CD4-positive, alpha-beta T cell treated with Interleukin-6 at 100 ng/mL for 8 hours (primary cell): ENCODE measurements around the gene CCBE1.

ENCODE experiments used
- DNase-seq: peaks from one replicate; pipeline ENCODE4 v3.0.0-alpha.2; 2020; ENCODE audit warnings: mixed read lengths, low spot score

The CCBE1 gene

GRCh38 chr18:59619816-59620215 is 77.4 kb downstream of the CCBE1 start:
- no peak for DNase-seq

GRCh38 chr18:59617468-59617932 is 79.7 kb downstream of the CCBE1 start:
- DNase-seq = no peak

- DNase-seq = no peak
Measured at GRCh38 chr18:59616501-59616900, 80.7 kb downstream of the CCBE1 start.

GRCh38 chr18:59613903-59614302 is 83.3 kb downstream of the CCBE1 start:
- no peak for DNase-seq

- DNase-seq = no peak
Measured at GRCh38 chr18:59612381-59612780, 84.8 kb downstream of the CCBE1 start.

GRCh38 chr18:59610546-59611140 is 86.6 kb downstream of the CCBE1 start:
- no peak for DNase-seq

- no peak for DNase-seq
Measured at GRCh38 chr18:59609654-59610053, 87.6 kb downstream of the CCBE1 start.

- DNase-seq = no peak
Measured at GRCh38 chr18:59607471-59607870, 89.8 kb downstream of the CCBE1 start.

- no peak for DNase-seq
Measured at GRCh38 chr18:59607078-59607379, 90.2 kb downstream of the CCBE1 start.

GRCh38 chr18:59606193-59607077 is 90.8 kb downstream of the CCBE1 start:
- DNase-seq = no peak

- DNase-seq = no peak
Measured at GRCh38 chr18:59605633-59606192, 91.5 kb downstream of the CCBE1 start.

GRCh38 chr18:59604877-59605276 is 92.3 kb downstream of the CCBE1 start:
- DNase-seq = no peak

GRCh38 chr18:59597049-59597448 is 100.2 kb downstream of the CCBE1 start:
- no peak for DNase-seq

- no peak for DNase-seq
Measured at GRCh38 chr18:59593291-59593717, 103.9 kb downstream of the CCBE1 start.

- DNase-seq = no peak
Measured at GRCh38 chr18:59592624-59593023, 104.6 kb downstream of the CCBE1 start.

- no peak for DNase-seq
Measured at GRCh38 chr18:59582395-59582794, 114.8 kb downstream of the CCBE1 start.

GRCh38 chr18:59579509-59579908 is 117.7 kb downstream of the CCBE1 start:
- no peak for DNase-seq

GRCh38 chr18:59577386-59577655 is 119.9 kb downstream of the CCBE1 start:
- DNase-seq = no peak

GRCh38 chr18:59576541-59577385 is 120.5 kb downstream of the CCBE1 start:
- no peak for DNase-seq

GRCh38 chr18:59575995-59576394 is 121.2 kb downstream of the CCBE1 start:
- DNase-seq = no peak

- DNase-seq = no peak
Measured at GRCh38 chr18:59573962-59574361, 123.3 kb downstream of the CCBE1 start.

GRCh38 chr18:59571902-59572301 is 125.3 kb downstream of the CCBE1 start:
- no peak for DNase-seq

- no peak for DNase-seq
Measured at GRCh38 chr18:59570796-59571195, 126.4 kb downstream of the CCBE1 start.
